Activated CD8-positive, alpha-beta memory T cell treated with anti-CD3 and anti-CD28 coated beads, Interleukin-2, amount 50 U/mL, for 1 hour (primary cell): ENCODE data around the gene NUFIP1.
"Not testable (repeated sequence)": the region's sequence is repeated elsewhere in the genome, so short reads cannot be mapped to it uniquely, and the experiment has no call there.

Experiments
- DNase-seq: peaks from one replicate; pipeline ENCODE4 v3.0.0-alpha.2; 2020; ENCODE audit errors: extremely low read depth

NUFIP1 gene

GRCh38 chr13:44969551-44970484 lies 19.5 kb downstream of the NUFIP1 start:
- no peak for DNase-seq

GRCh38 chr13:44968434-44968815 lies 20.8 kb downstream of the NUFIP1 start:
- no peak for DNase-seq

GRCh38 chr13:44967704-44968433 lies 21.4 kb downstream of the NUFIP1 start:
- DNase-seq, result no peak

- no peak for DNase-seq
Observed at GRCh38 chr13:44961997-44962396, 27.3 kb downstream of the NUFIP1 start.

GRCh38 chr13:44955406-44955805 lies 33.9 kb downstream of the NUFIP1 start:
- DNase-seq, result no peak

GRCh38 chr13:44954224-44954623 lies 35.0 kb downstream of the NUFIP1 start:
- DNase-seq, result no peak

GRCh38 chr13:44952671-44953070 lies 36.6 kb downstream of the NUFIP1 start:
- DNase-seq, result no peak

- no peak for DNase-seq
Observed at GRCh38 chr13:44951184-44951583, 38.1 kb downstream of the NUFIP1 start.

- not testable (repeated sequence) for DNase-seq
Observed at GRCh38 chr13:44943411-44943810, 45.9 kb downstream of the NUFIP1 start.

- no peak for DNase-seq
Observed at GRCh38 chr13:44938854-44939253, 50.4 kb downstream of the NUFIP1 start.

- DNase-seq, result no peak
Observed at GRCh38 chr13:44936246-44936645, 53.0 kb downstream of the NUFIP1 start.

- DNase-seq, result no peak
Observed at GRCh38 chr13:44934724-44935123, 54.5 kb downstream of the NUFIP1 start.

GRCh38 chr13:44932850-44933251 lies 56.4 kb downstream of the NUFIP1 start:
- DNase-seq, result no peak

GRCh38 chr13:44932171-44932849 lies 57.0 kb downstream of the NUFIP1 start:
- DNase-seq, result no peak

GRCh38 chr13:44930963-44931623 lies 58.2 kb downstream of the NUFIP1 start:
- DNase-seq, result no peak

GRCh38 chr13:44930280-44930679 lies 59.0 kb downstream of the NUFIP1 start:
- DNase-seq, result no peak

GRCh38 chr13:44929692-44930091 lies 59.6 kb downstream of the NUFIP1 start:
- no peak for DNase-seq

GRCh38 chr13:44927968-44928367 lies 61.3 kb downstream of the NUFIP1 start:
- no peak for DNase-seq

GRCh38 chr13:44921931-44922758 lies 67.1 kb downstream of the NUFIP1 start:
- DNase-seq, result no peak

GRCh38 chr13:44921246-44921877 lies 67.9 kb downstream of the NUFIP1 start:
- DNase-seq, result no peak
